AG04449 (cell line): ENCODE results near the gene ZNF597.

ENCODE experiments used
- CTCF ChIA-PET: fragments of 350-600 bp; formaldehyde crosslinking; extraction: SDS; loops from one replicate; lab custom pipeline; 2021; ENCODE audit warnings: antibody characterized with exemption; lab: Yijun Ruan, JAX
- POLR2A ChIA-PET: fragments of 400-600, 350-600 bp; formaldehyde crosslinking; extraction: SDS; loops from one replicate; lab custom pipeline; 2020; ENCODE audit warnings: antibody characterized with exemption, inconsistent platforms; lab: Yijun Ruan, JAX
- DNase-seq: peaks from one replicate; pipeline ENCODE4 v3.0.0-alpha.2; 2010; ENCODE audit warnings: low read depth, low spot score
- H3K4me3 ChIP-seq: 2 replicates; pipeline ENCODE4 v1.5.1; 2011; ENCODE audit warnings: low read depth, mild to moderate bottlenecking, control low read depth, low read length
- CTCF ChIP-seq: IDR thresholded peaks from one replicate; pipeline ENCODE4 v1.5.1; 2011; ENCODE audit warnings: mild to moderate bottlenecking, moderate library complexity, low read length, control low read depth, inconsistent platforms; ENCODE audit not compliant: insufficient read depth; ENCODE audit errors: missing control alignments

ZNF597 gene

GRCh38 chr16:3458278-3458851 is 15.1 kb upstream of the ZNF597 start:
- TF ChIP-seq CTCF, result no peak
- no peak for DNase-seq
- POLR2A ChIA-PET, result interaction anchor here (0.9 kb wide), 1 partner anchor 182 kb away, joined by 3 read pairs; no protein-coding TSS in a partner anchor
- H3K4me3 ChIP-seq, result peak overlapping the region; percentile 96
- CTCF ChIA-PET, result no interaction called here

- ChIA-PET CTCF (interaction anchor here (1.0 kb wide), 1 partner anchor 13 kb away, joined by 4 read pairs; no protein-coding TSS in a partner anchor), POLR2A (interaction anchor here (0.6 to 1.8 kb wide), 4 partner anchors 14 to 286 kb away, joined by 3 to 16 read pairs (median 4); partner anchors contain the start of genes NAA60, ZNF174, ZNF597 and ZSCAN32)
- H3K4me3 ChIP-seq, result peak overlapping the region; percentile 96
- DNase-seq, result no peak
- TF ChIP-seq CTCF, result peak; percentile 72
These were observed 14.3 kb upstream of the ZNF597 start for GRCh38 chr16:3457434-3458252.

- no peak overlapping the region for H3K4me3 ChIP-seq
- ChIA-PET CTCF (no interaction called here), POLR2A (interaction anchor here (0.9 kb wide), 1 partner anchor 11 kb away, joined by 4 read pairs; the partner anchor contains the start of genes NAA60 and ZNF597)
- TF ChIP-seq CTCF, result no peak
- no peak for DNase-seq
These were observed 11.4 kb upstream of the ZNF597 start for GRCh38 chr16:3454631-3455147.

- no peak for DNase-seq
- H3K4me3 ChIP-seq, result no peak overlapping the region
- POLR2A ChIA-PET, result interaction anchor here (0.9 kb wide), 1 partner anchor 10 kb away, joined by 4 read pairs; the partner anchor contains the start of genes NAA60 and ZNF597
- CTCF ChIA-PET, result no interaction called here
- no peak for TF ChIP-seq CTCF
These were observed 10.8 kb upstream of the ZNF597 start for GRCh38 chr16:3454093-3454492.

- peak overlapping the region; percentile 73 for H3K4me3 ChIP-seq
- peak; percentile 33 for DNase-seq
- POLR2A ChIA-PET, result interaction anchor here (0.9 to 2.4 kb wide), 5 partner anchors 10 to 179 kb away, joined by 3 to 16 read pairs (median 4); partner anchors contain the start of genes ZNF174 and ZSCAN32
- TF ChIP-seq CTCF, result no peak
- CTCF ChIA-PET, result interaction anchor here (1.0 to 1.9 kb wide), 2 partner anchors 13 to 177 kb away, joined by 4 to 5 read pairs; no protein-coding TSS in a partner anchor
These were observed 706 bp upstream of the ZNF597 start for GRCh38 chr16:3444032-3444388.
